HepG2 (cell line): ENCODE results near the gene DNASE1L2. TPM values are rescaled to one million over a fixed set of nuclear protein-coding genes. Genes with fewer than 3 reads are reported as not detected.
A peak's percentile ranks its signal among the peaks of the same experiment; 100 is the strongest.

ENCODE experiments used
- GLI4 ChIP-seq: sonication (generic); formaldehyde crosslinking; IDR thresholded peaks from 2 replicates; pipeline ENCODE4 v1.5.1; 2020; ENCODE audit warnings: missing genetic modification reagents, mild to moderate bottlenecking, moderate library complexity, borderline replicate concordance
- IRF2 ChIP-seq: IDR thresholded peaks from 2 replicates; pipeline ENCODE4 v1.6.1; 2018; ENCODE audit warnings: missing genetic modification reagents, missing compliant biosample characterization
- IRX3 ChIP-seq: sonication (generic); formaldehyde crosslinking; IDR thresholded peaks from 2 replicates; pipeline ENCODE4 v1.8.1; 2023; ENCODE audit warnings: mild to moderate bottlenecking, low read depth, missing genetic modification reagents, borderline replicate concordance
- KDM5B ChIP-seq: sonication (generic); formaldehyde crosslinking; IDR thresholded peaks from 2 replicates; pipeline ENCODE4 v1.4.0; 2020; ENCODE audit warnings: missing genetic modification reagents, mild to moderate bottlenecking, borderline replicate concordance
- MIXL1 ChIP-seq: IDR thresholded peaks from 2 replicates; pipeline ENCODE4 v1.6.1; 2016
- MLXIP ChIP-seq: sonication (generic); formaldehyde crosslinking; IDR thresholded peaks from 2 replicates; pipeline ENCODE4 v1.9.0; 2021; ENCODE audit warnings: missing genetic modification reagents, borderline replicate concordance
- RXRA ChIP-seq: sonication (generic); formaldehyde crosslinking; IDR thresholded peaks from 2 replicates; pipeline ENCODE4 v1.5.1; 2020; ENCODE audit warnings: missing genetic modification reagents
- SSRP1 ChIP-seq: IDR thresholded peaks from 2 replicates; pipeline ENCODE4 v1.6.1; 2016; ENCODE audit warnings: control low read depth
- SYNCRIP ChIP-seq: fragments of 200-400 bp; formaldehyde crosslinking; IDR thresholded peaks from 2 replicates; pipeline ENCODE4 v1.6.1; 2018; ENCODE audit warnings: mild to moderate bottlenecking, low read depth, low read length; ENCODE audit not compliant: insufficient read depth
- TBX2 ChIP-seq: sonication (generic); formaldehyde crosslinking; IDR thresholded peaks from 2 replicates; pipeline ENCODE4 v1.5.0; 2020; ENCODE audit warnings: missing genetic modification reagents, mild to moderate bottlenecking, borderline replicate concordance
- ZBTB3 ChIP-seq: sonication (generic); formaldehyde crosslinking; IDR thresholded peaks from 2 replicates; pipeline ENCODE4 v1.4.0; 2020; ENCODE audit warnings: low read depth, mild to moderate bottlenecking, moderate library complexity, missing genetic modification reagents, borderline replicate concordance
- ZFP37 ChIP-seq: sonication (generic); formaldehyde crosslinking; IDR thresholded peaks from 2 replicates; pipeline ENCODE4 v1.4.0; 2020; ENCODE audit warnings: missing genetic modification reagents, borderline replicate concordance
- ZFY ChIP-seq: sonication (generic); formaldehyde crosslinking; IDR thresholded peaks from 2 replicates; pipeline ENCODE4 v1.4.0; 2020; ENCODE audit warnings: missing genetic modification reagents
- ZHX1 ChIP-seq: sonication (generic); formaldehyde crosslinking; IDR thresholded peaks from 2 replicates; pipeline ENCODE4 v1.8.1; 2022; ENCODE audit warnings: low read depth, mild to moderate bottlenecking, missing genetic modification reagents
- ZNF280B ChIP-seq: sonication (generic); formaldehyde crosslinking; IDR thresholded peaks from 2 replicates; pipeline ENCODE4 v1.5.0; 2020; ENCODE audit warnings: missing genetic modification reagents, mild to moderate bottlenecking, borderline replicate concordance
- ZNF564 ChIP-seq: sonication (generic); formaldehyde crosslinking; IDR thresholded peaks from 2 replicates; pipeline ENCODE4 v1.8.1; 2023; ENCODE audit warnings: mild to moderate bottlenecking, missing genetic modification reagents
- ZNF629 ChIP-seq: sonication (generic); formaldehyde crosslinking; conservative IDR thresholded peaks from 2 replicates; pipeline ENCODE4 v1.5.0; 2020; ENCODE audit warnings: missing genetic modification reagents
- ZNF747 ChIP-seq: sonication (generic); formaldehyde crosslinking; IDR thresholded peaks from 2 replicates; pipeline ENCODE4 v1.8.1; 2023; ENCODE audit warnings: missing genetic modification reagents, mild to moderate bottlenecking, borderline replicate concordance
- ZNF792 ChIP-seq: IDR thresholded peaks from 2 replicates; pipeline ENCODE4 v1.6.1; 2016
- ZSCAN9 ChIP-seq: IDR thresholded peaks from 2 replicates; pipeline ENCODE4 v1.6.1; 2016; ENCODE audit warnings: borderline replicate concordance
- polyA plus RNA-seq, 8 experiments: library from polyadenylated mRNA; depleted of rRNA in 3 of 8; stranded (reverse) in 7 of 8; unstranded in 1 of 8; fragments of >200 nt; fragmentation: Illumina TruSeq in 4 of 8; extraction: Trizol in 4 of 8; gene quantifications; 2 replicates each; pipeline versions ENCODE4 v1.2.1 to v1.2.3, GENCODE V29; 2011 to 2016; ENCODE audit warnings: low read depth in 4 of 8, missing spikeins in 1 of 8, mixed read lengths in 1 of 8; ENCODE audit not compliant: insufficient read depth in 1 of 8
- total RNA-seq, 5 experiments: library from RNA; depleted of rRNA; stranded (reverse); fragments of >200 nt; fragmentation: Illumina TruSeq; extraction: Trizol; gene quantifications; 2 replicates each; pipeline ENCODE4 v1.2.3, GENCODE V29; 2016; ENCODE audit warnings: low read depth in 1 of 5

The DNASE1L2 gene
- total and polyA plus RNA-seq, 2 of the 13 experiments (the other 11 are each of a cell fraction or from before 2014, with no cell fraction given), result 0.44 to 0.50 TPM

- no peak for TF ChIP-seq SSRP1 (CRISPR knock-in tag)
- peak; percentile 77 for TF ChIP-seq TBX2 (CRISPR knock-in tag)
- no peak; the same call in 1 of the 2 replicates for TF ChIP-seq ZNF747 (CRISPR knock-in tag)
- TF ChIP-seq IRF2 (CRISPR knock-in tag), result peak; percentile 70
- peak; percentile 25 for TF ChIP-seq ZNF629 (CRISPR knock-in tag)
- peak; percentile 94 for TF ChIP-seq KDM5B
- peak; percentile 80 for TF ChIP-seq RXRA (CRISPR knock-in tag)
- TF ChIP-seq ZSCAN9 (CRISPR knock-in tag), result peak; percentile 63
- no peak for TF ChIP-seq SYNCRIP
- peak; percentile 98 for TF ChIP-seq ZFY (CRISPR knock-in tag)
- TF ChIP-seq MLXIP (CRISPR knock-in tag), result 0 out of 2 replicates have a peak, but pooled peaks have one; percentile 40
- peak; percentile 53; the same call in 1 of the 2 replicates for TF ChIP-seq GLI4 (CRISPR knock-in tag)
- TF ChIP-seq ZNF792, result peak; percentile 69; the same call in 1 of the 2 replicates
- peak; percentile 70; the same call in 1 of the 2 replicates for TF ChIP-seq ZBTB3 (CRISPR knock-in tag)
- no peak for TF ChIP-seq MIXL1
- peak; percentile 49; the same call in 1 of the 2 replicates for TF ChIP-seq IRX3 (CRISPR knock-in tag)
- TF ChIP-seq ZNF280B, result peak; percentile 73; the same call in 1 of the 2 replicates
- 0 out of 2 replicates have a peak, but pooled peaks have one; percentile 78 for TF ChIP-seq ZHX1 (CRISPR knock-in tag)
- TF ChIP-seq ZFP37 (CRISPR knock-in tag), result no peak; the same call in 1 of the 2 replicates
- TF ChIP-seq ZNF564 (CRISPR knock-in tag), result peak; percentile 84; the same call in 1 of the 2 replicates
Measured at GRCh38 chr16:2267913-2268666, 31.8 kb downstream of the DNASE1L2 start, which contains the start of gene RNPS1 (continued).
